Subcutaneous abdominal adipose tissue (tissue), 5 donors: Measurements from ENCODE around the gene RAPGEFL1.
A peak's percentile ranks its signal among the peaks of the same experiment; 100 is the strongest.

Source experiments
- H3K27ac ChIP-seq: one replicate; pipeline ENCODE4 v1.7.0; 2013; ENCODE audit warnings: low read depth, mild to moderate bottlenecking, inconsistent platforms, low read length, moderate library complexity
- H3K27me3 ChIP-seq, 5 donors: one replicate each; pipeline ENCODE4 v1.7.0; 2013; ENCODE audit warnings: low read length in 5 of 5, inconsistent platforms in 1 of 5; ENCODE audit not compliant: control insufficient read depth in 5 of 5, insufficient read depth in 4 of 5
- H3K36me3 ChIP-seq, 5 donors: one replicate each; pipeline ENCODE4 v1.7.0; 2013; ENCODE audit warnings: low read length in 5 of 5; ENCODE audit not compliant: control insufficient read depth in 5 of 5, insufficient read depth in 5 of 5
- H3K4me1 ChIP-seq, 5 donors: one replicate each; pipeline ENCODE4 v1.7.0; 2013; ENCODE audit warnings: low read length in 5 of 5, mild to moderate bottlenecking in 3 of 5, moderate library complexity in 1 of 5; ENCODE audit not compliant: control insufficient read depth in 5 of 5, insufficient read depth in 5 of 5
- H3K4me3 ChIP-seq, 5 donors: one replicate each; pipeline ENCODE4 v1.7.0; 2013; ENCODE audit warnings: low read length in 5 of 5, low read depth in 1 of 5
- H3K9ac ChIP-seq, 5 donors: one replicate each; pipeline ENCODE4 v1.7.0; 2013; ENCODE audit warnings: low read length in 5 of 5, mild to moderate bottlenecking in 4 of 5, moderate library complexity in 3 of 5
- H3K9me3 ChIP-seq, 5 donors: one replicate each; pipeline ENCODE4 v1.7.0; 2013; ENCODE audit warnings: low read length in 5 of 5; ENCODE audit not compliant: control insufficient read depth in 5 of 5
- donor health status: healthy.
- donor health status: healthy.
- donor health status: healthy.
- donor health status: healthy.
- donor health status: healthy.

RAPGEFL1 gene

DNA sequence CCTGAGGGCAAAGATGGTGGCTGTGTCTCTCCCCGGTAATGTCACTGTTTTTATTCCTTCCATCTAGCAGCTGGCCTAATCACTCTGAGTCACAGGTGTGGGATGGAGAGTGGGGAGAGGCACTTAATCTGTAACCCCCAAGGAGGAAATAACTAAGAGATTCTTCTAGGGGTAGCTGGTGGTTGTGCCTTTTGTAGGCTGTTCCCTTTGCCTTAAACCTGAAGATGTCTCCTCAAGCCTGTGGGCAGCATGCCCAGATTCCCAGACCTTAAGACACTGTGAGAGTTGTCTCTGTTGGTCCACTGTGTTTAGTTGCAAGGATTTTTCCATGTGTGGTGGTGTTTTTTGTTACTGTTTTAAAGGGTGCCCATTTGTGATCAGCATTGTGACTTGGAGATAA lies 5.5 kb upstream of the RAPGEFL1 start:
- H3K36me3 ChIP-seq, result peaks cover 29 to 88% (median 77%) of the 10 kb centered on the region in 5 donors
- no peaks in the 10 kb centered on the region for H3K9me3 ChIP-seq
- no peak overlapping the region for H3K4me3 ChIP-seq
- H3K27ac ChIP-seq, result no peak overlapping the region
- H3K9ac ChIP-seq, result no peak overlapping the region
- no peaks in the 10 kb centered on the region for H3K27me3 ChIP-seq
- peaks cover 0 to 6% (median under 1%) of the 10 kb centered on the region in 5 donors for H3K4me1 ChIP-seq

DNA sequence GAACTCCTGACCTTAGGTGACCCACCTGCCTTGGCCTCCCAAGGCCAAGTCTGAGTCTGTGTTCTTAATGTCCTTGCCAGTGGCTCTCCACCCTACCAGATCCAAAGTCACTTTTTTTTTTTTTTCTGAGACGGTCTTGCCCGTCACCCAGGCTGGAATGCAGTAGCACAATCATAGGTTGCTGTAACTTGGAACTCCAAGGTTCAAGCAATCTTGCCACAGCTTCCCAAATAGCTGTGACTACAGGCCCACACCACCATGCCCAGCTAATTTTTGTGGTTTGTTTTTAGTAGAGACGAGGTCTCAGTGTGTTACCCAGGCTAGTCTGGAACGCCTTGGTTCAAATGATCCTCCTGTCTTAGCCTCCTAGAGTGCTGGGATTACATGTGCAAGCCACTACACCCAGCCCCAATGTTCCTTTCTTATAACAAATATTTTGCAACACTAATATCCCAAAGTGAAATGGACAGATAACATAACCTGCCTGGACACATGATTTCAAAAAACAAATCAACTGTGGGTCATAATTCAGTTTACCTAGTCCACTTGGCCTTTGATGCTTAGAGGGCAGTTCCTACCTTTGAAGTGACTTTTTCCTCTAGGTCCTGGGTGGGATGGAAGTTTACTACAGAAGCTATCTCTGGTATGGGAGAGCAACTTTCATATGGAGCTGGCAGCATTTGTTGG lies 4.0 kb upstream of the RAPGEFL1 start:
- Histone ChIP-seq H3K9me3 (no peaks in the 10 kb centered on the region), H3K9ac (no peak overlapping the region), H3K4me3 (no peak overlapping the region), H3K4me1 (peaks cover 0 to 9% (median 7%) of the 10 kb centered on the region in 5 donors), H3K27me3 (no peaks in the 10 kb centered on the region), H3K36me3 (peaks cover 29 to 73% (median 68%) of the 10 kb centered on the region in 5 donors), H3K27ac (no peak overlapping the region)

DNA sequence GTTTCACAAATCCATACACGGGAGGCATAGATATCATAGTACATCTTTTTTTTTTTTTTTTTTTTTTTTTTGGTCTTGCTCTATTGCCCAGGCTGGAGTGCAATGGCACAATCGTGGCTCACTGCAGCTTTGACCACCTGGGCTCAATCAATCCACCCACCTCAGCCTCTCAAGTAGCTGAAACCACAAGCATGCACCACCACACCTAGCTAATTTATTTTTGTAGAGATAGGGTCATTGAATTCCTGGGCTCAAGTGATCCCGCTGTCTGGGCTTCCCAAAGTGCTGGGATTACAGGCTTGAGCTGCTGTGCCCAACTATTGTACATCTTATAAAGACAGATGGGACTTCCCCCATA lies 3.5 kb upstream of the RAPGEFL1 start:
- H3K36me3 ChIP-seq, result peaks cover 29 to 69% (median 65%) of the 10 kb centered on the region in 5 donors

DNA sequence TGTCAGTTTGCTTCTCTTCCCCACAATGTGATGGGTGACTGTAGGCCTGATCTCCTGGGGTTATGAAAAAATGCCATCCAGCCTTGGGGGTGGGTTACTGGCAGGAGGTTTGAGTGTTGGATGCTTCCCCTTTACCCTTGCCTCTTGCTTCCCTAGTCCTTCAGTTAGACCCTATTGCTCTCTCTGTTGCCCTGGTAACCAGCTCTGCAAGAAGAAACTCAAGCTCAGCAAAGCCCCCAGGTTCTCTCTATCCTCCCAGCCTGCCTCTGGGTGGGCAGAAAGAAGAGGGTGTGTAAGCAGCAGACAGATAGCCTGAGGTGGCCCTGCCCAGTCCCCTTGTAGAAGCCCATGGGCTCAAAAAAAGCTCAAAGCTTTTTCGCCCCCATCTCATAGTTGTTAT lies 2.8 kb upstream of the RAPGEFL1 start:
- H3K4me1 ChIP-seq, result peaks cover 0 to 9% (median 5%) of the 10 kb centered on the region in 5 donors
- H3K27ac ChIP-seq, result no peak overlapping the region
- no peak overlapping the region for H3K4me3 ChIP-seq
- no peak overlapping the region for H3K9ac ChIP-seq
- no peaks in the 10 kb centered on the region for H3K27me3 ChIP-seq
- H3K9me3 ChIP-seq, result no peaks in the 10 kb centered on the region
- peaks cover 26 to 62% (median 58%) of the 10 kb centered on the region in 5 donors for H3K36me3 ChIP-seq

More for the DNA sequence above, 3.5 kb upstream of the RAPGEFL1 start:
- Histone ChIP-seq H3K9ac (no peak overlapping the region), H3K4me3 (no peak overlapping the region), H3K27ac (no peak overlapping the region), H3K4me1 (peaks cover 0 to 9% (median 5%) of the 10 kb centered on the region in 5 donors), H3K27me3 (no peaks in the 10 kb centered on the region), H3K9me3 (no peaks in the 10 kb centered on the region)

DNA sequence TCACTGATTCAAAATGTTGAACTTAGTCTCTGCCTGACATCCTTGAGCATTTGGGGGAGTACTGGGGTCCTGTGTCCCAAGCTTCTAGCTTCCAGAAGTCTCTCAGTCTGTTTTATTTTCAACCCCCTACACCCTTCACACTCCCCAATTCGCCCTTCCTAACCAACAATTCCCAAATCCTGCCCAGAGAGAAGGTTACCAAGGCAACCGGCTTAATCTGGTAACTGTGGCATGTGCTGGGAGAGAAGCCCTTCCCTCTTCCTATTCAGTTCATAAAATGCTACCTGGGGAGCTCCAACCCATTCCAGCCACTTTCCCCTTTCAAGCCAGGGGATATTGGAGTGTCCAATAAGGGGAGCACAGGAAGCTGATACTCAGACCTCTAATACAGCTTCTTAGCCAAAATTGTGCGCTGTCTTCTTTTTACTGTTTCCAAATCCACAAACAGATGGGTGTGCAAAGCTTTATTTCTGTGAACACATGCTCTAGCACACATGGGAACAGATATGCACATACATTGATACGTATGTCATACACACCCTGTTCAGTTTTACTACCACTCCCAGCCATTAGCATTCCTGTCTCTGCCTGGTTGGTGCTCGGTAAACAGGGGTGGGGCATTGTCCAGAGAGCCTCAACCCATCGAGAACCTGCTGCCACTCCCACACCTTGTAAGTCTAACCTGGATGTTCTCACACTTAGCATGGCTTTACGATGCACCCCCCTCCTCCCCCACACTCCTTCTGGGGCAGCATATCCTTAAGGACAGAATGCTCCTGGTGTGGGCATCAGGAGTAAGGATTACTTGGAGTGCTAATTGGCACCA lies 1.1 kb upstream of the RAPGEFL1 start:
- Histone ChIP-seq H3K9me3 (no peaks in the 10 kb centered on the region), H3K9ac (no peak overlapping the region), H3K4me1 (peaks cover 0 to 9% (median 5%) of the 10 kb centered on the region in 5 donors), H3K36me3 (peaks cover 13 to 47% (median 43%) of the 10 kb centered on the region in 5 donors), H3K4me3 (no peak overlapping the region), H3K27ac (no peak overlapping the region), H3K27me3 (no peaks in the 10 kb centered on the region)

DNA sequence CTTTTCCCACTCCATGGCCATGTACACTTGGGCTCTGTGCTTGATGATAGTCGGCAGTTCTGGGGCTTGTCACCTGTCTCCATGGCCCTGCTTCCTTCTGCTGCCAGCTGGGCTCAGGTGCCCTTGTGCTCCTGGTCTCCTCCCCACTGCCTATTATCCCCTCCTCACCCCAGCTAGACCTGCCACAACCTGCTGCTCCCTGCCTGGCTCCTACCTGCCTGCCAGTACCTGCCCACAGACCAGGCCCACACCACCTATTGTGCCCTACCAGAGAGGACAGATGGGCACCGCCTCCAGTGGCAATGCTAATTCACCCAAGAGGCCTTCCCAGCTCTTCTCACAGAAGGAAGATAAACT lies 538 bp upstream of the RAPGEFL1 start:
- peaks cover 8 to 46% (median 37%) of the 10 kb centered on the region in 5 donors for H3K36me3 ChIP-seq
- no peaks in the 10 kb centered on the region for H3K9me3 ChIP-seq
- peak overlapping the region in 2 of 5 donors; percentile 22 to 50 for H3K4me3 ChIP-seq
- H3K27ac ChIP-seq, result no peak overlapping the region
- H3K9ac ChIP-seq, result peak overlapping the region in 1 of 5 donors; percentile 14
- H3K4me1 ChIP-seq, result peaks cover 0 to 9% (median 5%) of the 10 kb centered on the region in 5 donors
- no peaks in the 10 kb centered on the region for H3K27me3 ChIP-seq

DNA sequence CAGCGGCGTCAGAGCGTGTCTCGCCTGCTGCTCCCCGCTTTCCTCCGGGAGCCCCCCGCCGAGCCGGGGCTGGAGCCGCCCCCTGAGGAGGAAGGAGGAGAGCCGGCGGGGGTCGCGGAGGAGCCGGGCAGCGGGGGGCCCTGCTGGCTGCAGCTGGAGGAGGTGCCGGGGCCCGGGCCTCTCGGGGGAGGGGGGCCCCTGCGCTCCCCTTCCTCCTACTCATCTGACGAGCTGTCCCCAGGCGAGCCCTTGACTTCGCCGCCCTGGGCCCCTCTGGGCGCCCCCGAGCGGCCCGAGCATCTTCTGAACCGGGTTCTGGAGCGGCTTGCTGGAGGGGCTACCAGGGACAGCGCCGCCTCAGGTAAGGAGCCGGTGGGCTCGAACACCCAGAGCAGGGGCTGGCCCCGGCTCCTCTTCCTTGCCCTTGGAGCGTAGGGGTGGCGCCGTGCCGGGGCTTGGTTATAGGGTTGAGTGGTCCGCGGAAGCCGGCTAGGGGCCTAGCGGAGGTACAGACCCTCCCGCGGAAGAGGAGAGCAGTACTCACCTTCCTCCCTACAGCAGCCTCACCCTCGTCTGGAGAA lies 841 bp downstream of the RAPGEFL1 start:
- no peak overlapping the region for H3K9ac ChIP-seq
- H3K27ac ChIP-seq, result no peak overlapping the region
- peaks cover 0 to 9% (median 5%) of the 10 kb centered on the region in 5 donors for H3K4me1 ChIP-seq
- no peaks in the 10 kb centered on the region for H3K27me3 ChIP-seq
- no peaks in the 10 kb centered on the region for H3K9me3 ChIP-seq
- H3K4me3 ChIP-seq, result no peak overlapping the region
- H3K36me3 ChIP-seq, result peaks cover 3 to 36% (median 28%) of the 10 kb centered on the region in 5 donors

DNA sequence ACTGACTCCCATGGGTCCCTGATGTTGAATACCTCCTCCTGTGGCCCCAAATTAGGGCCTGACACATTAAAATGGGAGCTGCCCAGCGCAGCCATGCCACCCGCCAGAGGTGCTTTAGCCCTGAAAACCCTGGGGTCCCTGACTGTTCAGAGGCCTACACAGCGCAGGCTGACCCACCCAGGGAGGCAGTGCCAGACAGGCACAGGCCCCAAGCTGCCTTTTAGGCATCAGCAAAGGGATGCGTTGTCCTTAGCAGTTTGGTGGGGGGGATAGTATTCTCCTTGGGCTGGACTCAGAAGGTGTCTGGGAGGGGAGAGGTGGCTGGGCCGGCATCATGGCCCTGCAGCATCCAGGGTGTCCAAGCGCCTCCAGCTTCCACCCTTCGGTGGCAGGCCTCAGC lies 1.4 kb downstream of the RAPGEFL1 start:
- Histone ChIP-seq H3K27me3 (no peaks in the 10 kb centered on the region), H3K27ac (no peak overlapping the region), H3K36me3 (peaks cover 0 to 30% (median 22%) of the 10 kb centered on the region in 5 donors), H3K9ac (no peak overlapping the region), H3K4me3 (no peak overlapping the region), H3K4me1 (peaks cover 0 to 9% (median 5%) of the 10 kb centered on the region in 5 donors), H3K9me3 (no peaks in the 10 kb centered on the region)

DNA sequence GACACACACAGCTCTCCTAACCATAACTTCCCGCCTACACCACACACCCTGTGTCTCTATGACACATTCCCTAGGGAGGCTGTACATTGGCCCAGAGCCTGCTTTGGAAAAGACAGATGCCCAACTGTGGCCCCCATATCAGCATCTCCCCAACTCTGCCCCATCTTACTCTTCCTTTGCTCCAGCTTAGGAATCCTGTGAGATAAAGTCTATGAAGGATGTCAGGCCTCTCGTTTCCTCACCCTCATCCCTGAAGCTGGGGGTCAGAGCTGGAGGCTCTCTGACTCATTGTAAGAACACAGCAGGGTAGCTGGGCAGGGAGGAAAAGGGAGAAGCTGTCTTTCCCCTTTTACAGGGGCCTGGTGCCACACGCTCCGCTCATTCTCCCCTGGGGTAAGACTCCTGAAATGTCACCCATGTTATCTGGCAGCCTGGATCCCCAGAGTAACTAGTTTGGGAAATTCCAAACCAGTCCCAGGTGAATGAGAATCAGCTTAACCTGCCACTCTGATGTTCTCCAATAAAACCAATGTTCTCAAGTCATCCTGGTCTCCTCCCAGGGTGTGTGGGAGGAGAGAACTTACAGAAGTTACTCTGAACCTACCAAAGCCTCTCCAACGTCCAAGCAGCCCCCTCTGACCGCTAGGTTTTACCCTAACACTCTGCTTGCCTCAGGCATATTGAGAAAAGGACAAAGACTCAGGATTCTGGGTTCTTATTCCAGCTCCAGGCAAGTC lies 2.8 kb downstream of the RAPGEFL1 start:
- Histone ChIP-seq H3K9ac (no peak overlapping the region), H3K27ac (no peak overlapping the region), H3K4me3 (no peak overlapping the region), H3K36me3 (peaks cover 0 to 17% (median 14%) of the 10 kb centered on the region in 5 donors), H3K9me3 (no peaks in the 10 kb centered on the region), H3K4me1 (peaks cover 0 to 9% (median 5%) of the 10 kb centered on the region in 5 donors), H3K27me3 (no peaks in the 10 kb centered on the region)
